WI38 (cell line): ENCODE results near the gene HS3ST6.

ENCODE experiments used
- H3K4me3 ChIP-seq: 2 replicates; pipeline ENCODE4 v1.5.1; 2011; ENCODE audit warnings: low read depth, mild to moderate bottlenecking, control low read depth, low read length
- TF ChIP-seq, protein P1 (sequence below): IDR thresholded peaks from 2 replicates; pipeline ENCODE4 v1.5.1; 2012; ENCODE audit warnings: low read depth, mild to moderate bottlenecking, control low read depth, low read length

HS3ST6 gene

DNA sequence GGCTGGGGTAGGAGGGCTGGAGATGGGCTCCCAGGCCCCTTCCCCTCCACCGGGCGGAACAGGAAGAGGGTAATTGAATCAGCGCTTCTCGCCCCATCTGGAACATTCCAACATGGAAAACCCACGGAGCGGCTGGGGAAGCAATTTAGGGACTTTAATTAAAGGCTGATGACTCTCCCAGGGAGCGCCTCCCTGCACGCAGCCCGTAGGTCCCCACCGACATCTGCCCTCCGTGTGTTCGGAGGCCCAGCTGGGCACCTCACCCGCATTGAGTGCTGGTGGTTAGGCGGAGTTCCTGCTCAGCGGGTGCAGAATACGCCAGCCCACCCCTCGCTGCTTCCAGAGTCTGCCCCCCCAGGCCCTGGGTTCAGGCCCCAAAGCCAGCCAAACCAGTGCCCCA is 10.0 kb downstream of the HS3ST6 start:
- TF ChIP-seq, protein P1, sequence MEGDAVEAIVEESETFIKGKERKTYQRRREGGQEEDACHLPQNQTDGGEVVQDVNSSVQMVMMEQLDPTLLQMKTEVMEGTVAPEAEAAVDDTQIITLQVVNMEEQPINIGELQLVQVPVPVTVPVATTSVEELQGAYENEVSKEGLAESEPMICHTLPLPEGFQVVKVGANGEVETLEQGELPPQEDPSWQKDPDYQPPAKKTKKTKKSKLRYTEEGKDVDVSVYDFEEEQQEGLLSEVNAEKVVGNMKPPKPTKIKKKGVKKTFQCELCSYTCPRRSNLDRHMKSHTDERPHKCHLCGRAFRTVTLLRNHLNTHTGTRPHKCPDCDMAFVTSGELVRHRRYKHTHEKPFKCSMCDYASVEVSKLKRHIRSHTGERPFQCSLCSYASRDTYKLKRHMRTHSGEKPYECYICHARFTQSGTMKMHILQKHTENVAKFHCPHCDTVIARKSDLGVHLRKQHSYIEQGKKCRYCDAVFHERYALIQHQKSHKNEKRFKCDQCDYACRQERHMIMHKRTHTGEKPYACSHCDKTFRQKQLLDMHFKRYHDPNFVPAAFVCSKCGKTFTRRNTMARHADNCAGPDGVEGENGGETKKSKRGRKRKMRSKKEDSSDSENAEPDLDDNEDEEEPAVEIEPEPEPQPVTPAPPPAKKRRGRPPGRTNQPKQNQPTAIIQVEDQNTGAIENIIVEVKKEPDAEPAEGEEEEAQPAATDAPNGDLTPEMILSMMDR, result no peak

DNA sequence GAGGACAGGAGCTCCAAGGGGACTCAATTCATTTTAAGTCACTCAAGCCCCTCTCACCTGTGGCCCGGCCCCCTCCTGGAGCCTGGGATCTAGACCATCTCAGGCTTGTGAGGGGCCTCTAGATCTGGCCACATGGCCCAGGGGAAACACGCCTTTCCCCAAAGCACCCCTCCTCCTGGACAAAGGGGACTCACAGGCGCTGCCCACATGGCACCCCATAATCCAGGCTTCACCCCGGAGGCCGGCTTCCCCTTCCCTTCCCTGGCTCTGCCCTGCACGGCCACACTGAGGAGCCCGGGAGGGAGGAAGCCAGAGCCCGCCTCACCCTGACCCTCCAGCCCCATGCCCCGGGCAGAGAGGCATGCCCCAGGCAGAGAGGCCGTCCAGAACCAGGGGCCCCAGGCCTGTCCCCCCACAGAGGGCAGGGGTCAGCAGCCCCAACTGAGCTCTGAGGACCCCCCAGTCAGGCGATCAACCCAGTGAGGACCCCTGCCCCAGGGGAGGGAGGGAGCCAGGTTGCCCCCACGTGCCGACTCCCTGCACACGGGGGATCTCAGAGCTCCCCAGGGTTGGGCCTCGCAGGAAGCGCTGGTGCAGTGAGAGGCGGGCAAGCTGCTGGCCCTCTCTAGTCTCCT is 10.9 kb downstream of the HS3ST6 start:
- H3K4me3 ChIP-seq, result no peak overlapping the region
- TF ChIP-seq, protein P1, result no peak

More for the DNA sequence above, 10.0 kb downstream of the HS3ST6 start:
- no peak overlapping the region for H3K4me3 ChIP-seq

DNA sequence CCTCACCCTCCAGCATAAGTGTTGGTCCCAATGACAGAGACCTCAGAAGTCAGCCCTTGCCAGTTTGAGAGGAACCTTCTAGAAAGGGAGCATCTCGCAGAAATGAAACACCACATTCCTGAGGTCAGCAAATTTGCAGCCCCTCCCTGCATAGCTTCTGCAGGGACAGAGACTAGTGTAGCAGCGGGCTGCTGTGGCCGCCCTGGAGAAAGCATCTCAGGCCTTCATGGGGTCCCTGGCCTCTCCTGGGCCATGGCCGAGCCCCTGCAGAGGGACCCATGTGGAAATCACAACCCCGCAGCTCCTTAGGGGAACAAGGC is 11.4 kb downstream of the HS3ST6 start:
- TF ChIP-seq, protein P1, result no peak
- no peak overlapping the region for H3K4me3 ChIP-seq

DNA sequence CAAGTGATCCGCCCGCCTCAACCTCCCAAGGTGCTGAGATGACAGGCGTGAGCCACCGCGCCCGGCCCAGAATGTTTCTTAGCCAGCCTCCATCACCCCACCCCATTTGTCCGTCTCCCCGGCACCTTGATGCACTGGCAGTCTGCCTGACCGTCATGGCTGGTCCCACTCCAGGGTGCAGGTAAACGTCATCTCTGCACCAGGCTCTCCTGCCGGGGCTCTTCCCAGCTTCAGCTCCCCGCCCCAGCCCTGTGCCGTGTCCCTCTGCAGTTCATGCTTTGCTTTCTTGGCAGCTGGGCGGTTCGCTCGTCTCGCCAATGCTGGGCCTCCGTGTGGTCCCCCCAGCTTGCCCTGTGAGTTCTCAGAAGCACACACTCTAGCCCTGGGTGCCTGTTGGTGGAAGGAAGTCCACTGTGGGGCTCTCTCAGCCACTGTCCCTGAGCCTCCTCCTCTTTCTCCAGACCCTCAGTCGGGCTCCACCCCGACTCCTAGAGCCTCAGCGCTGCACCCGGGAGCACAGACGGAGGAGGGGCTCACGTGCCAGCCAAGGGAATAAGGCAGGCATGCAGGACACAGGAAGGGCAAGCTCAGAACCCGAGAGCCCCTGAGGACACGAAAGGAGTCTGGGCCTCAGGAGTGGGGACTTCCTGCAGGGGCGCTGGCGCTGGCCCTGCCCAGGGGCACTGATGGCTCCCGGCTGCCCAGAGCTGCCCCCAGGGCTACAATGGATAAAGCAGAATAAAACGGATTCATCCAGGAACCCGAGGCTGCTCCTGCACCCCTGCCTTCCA is 12.0 kb downstream of the HS3ST6 start:
- no peak overlapping the region for H3K4me3 ChIP-seq

DNA sequence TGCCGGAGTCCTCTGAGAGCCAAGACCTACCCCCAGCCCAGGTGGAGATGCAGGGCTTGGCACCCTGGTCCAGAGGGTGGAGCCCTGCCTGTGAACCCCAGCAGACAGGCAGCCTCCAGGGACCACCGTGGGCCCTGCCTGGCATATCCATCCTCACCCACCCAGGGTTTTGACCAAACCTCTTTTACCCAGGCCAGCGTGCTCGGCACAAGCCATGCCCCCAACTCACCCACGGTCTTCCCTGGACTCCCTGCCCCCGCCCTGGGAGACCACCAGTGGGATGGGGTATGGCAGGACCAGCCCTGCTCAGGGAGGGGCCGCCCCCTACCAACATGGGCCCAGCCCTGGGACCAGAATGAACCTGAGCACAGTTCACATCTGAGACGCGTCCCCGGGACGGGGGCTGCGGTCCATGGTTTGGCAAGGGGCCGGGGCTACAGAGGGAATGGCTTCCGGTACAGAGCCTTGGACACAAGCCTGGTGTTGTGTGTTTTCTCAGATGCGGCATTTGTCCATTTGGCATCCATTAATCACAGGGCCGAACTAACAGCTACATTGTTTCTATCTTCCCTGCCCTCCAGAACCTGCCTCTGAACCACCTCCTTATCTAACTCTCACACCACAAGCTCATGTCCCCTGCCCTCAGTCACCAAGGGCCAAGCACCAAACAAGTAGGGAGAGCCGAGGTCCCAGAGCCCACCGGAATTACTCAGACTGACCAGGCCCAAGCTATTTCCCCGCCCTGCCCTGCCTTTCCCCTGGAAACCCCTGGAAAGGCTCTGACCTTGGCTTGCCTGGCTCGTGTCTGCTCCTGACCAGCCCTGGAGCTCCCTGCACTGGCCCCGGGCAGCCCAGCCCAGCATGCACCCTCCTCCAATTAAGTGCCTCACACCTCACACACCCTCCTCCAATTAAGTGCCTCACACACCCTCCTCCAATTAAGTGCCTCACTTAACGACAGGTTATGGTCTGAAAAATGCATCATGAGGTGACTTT is 14.1 kb downstream of the HS3ST6 start:
- H3K4me3 ChIP-seq, result no peak overlapping the region
- TF ChIP-seq, protein P1, result no peak

More for the DNA sequence above, 12.0 kb downstream of the HS3ST6 start:
- TF ChIP-seq, protein P1, result no peak

DNA sequence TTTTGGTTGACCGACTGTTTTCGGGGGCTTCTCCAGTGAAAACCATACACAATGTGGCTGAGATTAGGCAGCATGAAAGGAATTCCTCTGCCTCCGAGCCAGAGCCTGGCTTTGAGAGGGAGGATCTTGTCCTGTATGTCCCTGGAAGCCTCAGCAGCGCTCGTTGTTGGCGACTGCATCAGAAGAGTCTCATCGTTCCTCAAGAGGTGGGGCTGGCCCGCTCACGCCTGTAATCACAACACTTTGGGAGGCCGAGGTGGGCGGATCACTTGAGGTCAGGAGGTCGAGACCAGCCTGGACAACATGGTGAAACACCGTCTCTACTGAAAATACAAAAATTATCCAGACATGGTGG is 15.0 kb downstream of the HS3ST6 start:
- TF ChIP-seq, protein P1, result no peak
- H3K4me3 ChIP-seq, result no peak overlapping the region
